GM18505 (cell line): ENCODE data around the gene CCDC169.

Source experiments
- ATAC-seq: cut with Tn5 transposase; IDR thresholded peaks from one replicate; pipeline ENCODE4 v1.9.1; 2021; ENCODE audit not compliant: unreplicated experiment
- POLR2A ChIP-seq: IDR thresholded peaks from 4 replicates; pipeline ENCODE4 v1.6.1; 2011; ENCODE audit warnings: borderline replicate concordance; ENCODE audit not compliant: insufficient read depth, insufficient read length; ENCODE audit errors: extremely low read depth

CCDC169 gene

DNA sequence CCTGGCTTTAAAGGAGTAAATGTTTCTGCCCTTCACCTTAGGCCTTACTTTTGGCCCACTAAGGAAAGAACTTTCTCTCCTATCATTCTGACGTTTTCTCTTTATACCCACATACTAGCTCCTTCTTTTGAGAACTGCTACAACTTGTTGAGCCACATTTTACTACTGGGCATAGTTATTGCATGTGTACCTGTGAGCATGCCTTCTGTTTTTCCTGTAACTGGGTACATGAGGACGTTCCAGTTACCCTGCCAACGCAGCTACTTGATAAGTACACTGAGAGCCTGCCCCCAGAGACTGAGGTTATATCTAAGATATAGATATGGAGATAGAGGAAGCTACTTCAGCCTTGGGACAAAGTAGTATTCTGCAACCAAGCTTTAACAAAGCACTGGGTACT, 3.5 kb downstream of the CCDC169 start:
- TF ChIP-seq POLR2A = no peak
- ATAC-seq = no peak

DNA sequence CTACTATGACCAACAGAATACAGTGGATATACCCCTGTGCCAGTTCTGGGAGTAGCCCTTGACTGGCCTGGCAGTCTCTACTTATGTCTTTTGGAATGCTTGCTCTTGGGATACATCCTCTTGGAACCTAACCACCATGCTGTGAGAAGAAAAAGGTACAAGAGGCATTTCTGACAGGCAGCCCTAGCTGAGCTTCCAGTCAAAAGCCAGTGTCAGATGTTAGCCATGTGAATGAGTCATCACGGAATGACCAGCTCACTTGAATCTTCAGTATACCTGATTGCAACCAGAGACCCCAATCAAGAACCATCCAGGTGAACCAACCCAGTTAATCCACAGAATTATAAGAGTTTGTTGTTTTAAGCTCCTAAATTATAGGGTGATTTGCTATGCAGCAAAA, 4.1 kb downstream of the CCDC169 start:
- no peak for ATAC-seq
- TF ChIP-seq POLR2A = no peak

DNA sequence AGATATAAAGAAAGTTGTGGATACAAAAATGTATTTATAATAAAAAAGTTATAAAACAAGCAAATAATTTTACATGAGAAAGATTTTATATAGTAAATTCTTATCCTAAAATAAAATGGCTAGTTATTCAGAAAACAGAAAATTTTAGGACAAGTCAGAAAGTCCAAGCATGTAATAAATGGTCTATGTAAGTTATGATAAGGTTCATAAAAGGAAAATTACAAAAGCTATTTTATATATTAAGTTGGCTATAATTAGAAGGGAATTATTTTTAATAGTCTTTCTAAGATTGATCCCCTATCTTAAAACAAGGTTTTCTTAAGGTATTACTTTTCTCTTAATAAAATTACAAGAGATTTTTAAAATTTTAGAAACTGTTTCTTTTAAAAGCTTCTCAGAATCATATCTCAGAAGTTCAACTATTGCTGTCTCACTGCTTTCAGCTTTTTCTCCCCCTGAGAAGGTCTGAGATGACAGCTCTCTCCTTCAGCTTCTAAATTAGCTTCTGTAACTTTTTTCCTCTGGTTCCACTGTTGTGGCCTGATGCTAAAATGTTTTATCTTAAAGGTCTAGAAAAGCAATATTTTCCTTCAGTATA, 8.7 kb downstream of the CCDC169 start:
- no peak for TF ChIP-seq POLR2A
- no peak for ATAC-seq

DNA sequence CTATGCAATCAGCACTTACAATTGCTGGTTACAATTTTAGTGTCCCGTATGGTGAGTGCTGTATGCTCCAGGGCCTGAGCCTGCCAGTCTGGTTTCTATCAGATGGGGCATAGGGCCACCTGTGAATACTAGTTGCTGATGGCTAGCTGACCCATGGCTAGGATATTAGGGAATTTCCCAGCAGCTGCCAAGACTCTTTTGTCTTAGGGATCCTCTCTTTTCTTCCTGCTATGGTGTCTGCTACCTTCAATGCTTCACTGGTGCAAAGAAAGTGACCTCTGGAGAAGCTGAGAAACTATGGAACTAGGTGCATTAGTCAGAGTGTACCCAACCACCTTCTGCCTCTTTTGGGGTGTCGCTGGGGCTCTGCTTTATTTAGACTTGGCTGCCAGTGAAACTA, 11.6 kb downstream of the CCDC169 start:
- ATAC-seq = no peak
- TF ChIP-seq POLR2A = no peak

DNA sequence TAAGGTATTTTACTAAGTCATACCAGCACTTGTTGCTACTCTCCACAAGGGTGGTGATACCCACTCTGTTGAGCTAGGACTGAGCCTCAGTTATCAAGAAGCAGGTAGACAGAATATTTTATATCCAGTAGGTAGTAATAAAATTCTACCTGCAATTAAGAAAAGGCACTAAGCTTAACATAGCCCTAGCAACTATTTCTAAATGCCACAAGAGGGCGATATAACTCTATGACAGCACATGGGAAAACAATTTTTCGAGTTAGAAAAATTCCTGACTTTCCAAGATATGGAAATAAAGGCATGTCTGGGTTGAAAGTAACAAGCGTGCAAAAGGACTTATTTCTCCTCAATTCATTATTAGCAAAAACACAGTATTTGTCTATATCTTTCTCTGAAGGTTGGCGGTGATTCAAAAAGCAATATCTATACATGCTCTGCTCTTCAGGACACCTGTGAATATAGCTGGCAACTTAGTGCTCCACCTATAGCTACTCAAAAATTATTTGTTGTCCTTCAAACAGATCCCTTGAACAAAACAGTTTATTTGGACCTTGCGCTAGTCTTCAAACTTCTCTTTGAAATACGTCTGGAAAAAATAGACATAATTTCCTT, 14.7 kb downstream of the CCDC169 start:
- no peak for TF ChIP-seq POLR2A
- ATAC-seq = no peak

DNA sequence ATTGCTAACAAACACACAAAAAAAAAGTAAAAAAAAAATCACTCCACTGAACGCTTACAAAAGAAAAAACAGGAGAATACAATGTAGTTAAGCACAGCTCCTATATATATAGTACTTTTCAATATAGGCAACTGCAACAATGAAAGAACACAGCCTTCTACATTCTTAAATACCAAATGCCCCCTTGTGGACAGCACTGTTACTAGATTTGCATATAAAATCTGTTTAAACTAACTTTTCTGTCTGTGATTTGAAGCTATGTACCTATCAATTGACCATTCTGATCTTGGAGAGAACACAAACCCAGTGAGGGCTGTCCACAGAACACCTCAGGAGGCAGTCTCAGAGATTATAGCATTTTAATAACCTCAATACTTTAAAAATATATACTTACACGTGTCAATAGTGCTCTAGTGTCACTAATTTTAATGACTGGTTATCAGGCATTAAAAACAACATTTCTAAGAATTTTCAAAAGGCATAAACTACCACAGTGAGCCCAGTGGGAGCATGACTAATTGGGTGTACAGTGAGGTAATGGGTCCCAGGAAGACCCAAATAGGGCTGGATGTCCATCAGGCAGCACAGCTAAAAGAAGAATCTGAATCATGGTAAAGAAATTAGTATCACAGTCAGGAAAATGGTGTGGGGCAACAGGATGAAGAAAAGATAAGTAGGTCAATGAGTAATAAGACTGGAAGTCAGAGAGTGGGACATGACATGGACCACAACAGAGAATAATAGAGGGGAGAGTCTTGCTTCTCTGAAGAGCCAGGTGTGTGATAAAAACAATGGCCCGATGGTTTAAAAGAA, 22.2 kb downstream of the CCDC169 start:
- no peak for TF ChIP-seq POLR2A
- no peak for ATAC-seq

DNA sequence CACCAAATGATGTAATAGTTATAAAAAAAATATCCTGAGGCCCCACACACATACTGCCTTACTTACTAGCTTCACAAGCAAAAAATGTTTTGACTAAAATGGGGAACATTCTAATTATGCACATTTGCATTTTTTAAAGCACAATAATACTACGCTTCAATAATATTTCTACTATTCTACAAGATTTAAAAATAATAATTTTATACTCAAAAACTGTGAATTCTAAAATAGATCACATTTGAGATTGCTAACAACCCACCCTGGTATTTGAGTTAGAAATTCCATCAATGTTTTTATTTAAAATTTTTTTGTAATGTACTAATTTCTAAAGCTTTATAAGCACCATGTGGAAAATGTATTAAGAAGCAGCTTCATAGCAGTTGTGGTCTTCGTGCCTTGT, 24.2 kb downstream of the CCDC169 start:
- TF ChIP-seq POLR2A = no peak
- no peak for ATAC-seq

DNA sequence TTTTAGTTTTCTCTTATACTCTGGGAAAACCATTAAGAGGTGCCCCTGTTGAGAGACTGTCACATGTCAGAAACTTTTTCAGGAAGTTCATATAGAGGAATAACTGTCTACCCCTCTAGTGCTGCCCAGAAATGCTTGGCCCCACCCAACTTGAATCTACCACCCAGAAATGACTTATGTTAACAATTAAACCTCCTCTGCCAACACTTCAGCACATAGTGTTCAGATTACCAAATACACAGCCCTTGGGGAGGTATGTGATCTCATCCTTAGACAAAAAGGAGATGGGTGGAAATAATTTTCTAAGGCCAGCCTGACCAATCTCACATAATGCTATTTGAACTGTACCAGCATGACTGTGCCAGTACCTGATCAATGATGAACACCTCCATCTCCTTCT, 35.6 kb downstream of the CCDC169 start:
- TF ChIP-seq POLR2A = no peak
- ATAC-seq = no peak

DNA sequence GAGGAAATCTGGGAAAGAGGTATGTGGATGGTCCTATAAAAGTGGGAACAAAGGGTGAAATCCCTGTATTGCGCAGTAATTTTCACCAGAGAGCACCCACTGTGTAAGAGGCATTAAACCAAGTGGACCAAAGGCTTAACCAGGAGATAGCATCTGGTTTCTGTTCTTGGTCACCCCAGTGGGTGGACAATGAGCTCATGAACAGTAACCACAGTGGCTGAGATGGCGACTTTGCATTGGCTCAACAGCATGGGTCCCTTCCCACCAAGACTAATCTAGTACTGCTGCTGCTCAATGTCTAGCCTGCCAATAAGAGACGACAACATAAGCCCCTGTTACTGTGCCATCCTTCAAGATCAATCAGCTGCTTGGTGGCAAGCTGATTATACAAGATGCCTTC, 36.6 kb downstream of the CCDC169 start:
- ATAC-seq = no peak
- no peak for TF ChIP-seq POLR2A

DNA sequence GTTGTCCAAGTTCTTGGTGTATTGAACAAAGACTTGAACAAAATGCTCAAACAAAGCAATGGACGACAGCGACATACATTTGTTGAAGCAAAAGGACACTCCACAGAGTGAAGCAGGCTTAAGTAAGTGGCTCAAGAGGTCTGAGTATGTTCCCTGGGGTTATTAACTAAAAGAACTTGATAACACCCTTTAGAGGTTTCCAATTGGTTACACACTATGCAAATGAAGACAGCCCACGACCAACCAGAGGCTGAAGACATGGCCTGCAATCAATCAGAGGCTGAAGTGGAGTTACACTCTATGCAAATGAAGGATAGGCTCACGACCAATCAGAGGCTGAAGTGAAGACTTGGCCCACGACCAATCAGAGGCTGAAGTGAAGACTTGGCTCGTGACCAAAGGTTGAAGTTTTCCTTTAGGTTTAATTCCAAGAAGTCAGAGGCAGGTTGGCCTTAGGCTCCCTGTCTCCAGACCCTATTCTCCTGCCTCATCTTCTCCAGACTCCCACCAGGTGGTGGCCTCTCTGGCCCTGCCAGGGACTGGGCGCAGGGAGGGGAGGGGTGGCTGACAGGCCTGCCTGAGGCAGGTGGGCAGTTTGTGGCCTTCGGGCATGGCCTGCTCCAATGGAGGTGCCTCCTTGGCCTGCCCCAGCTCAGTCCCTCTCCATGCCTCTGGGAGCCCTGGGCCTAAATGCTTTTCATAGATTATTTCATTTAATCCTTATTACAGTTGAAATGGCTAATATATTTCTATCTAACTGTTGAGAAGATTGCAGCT, 38.1 kb downstream of the CCDC169 start:
- ATAC-seq = no peak
- TF ChIP-seq POLR2A = no peak

DNA sequence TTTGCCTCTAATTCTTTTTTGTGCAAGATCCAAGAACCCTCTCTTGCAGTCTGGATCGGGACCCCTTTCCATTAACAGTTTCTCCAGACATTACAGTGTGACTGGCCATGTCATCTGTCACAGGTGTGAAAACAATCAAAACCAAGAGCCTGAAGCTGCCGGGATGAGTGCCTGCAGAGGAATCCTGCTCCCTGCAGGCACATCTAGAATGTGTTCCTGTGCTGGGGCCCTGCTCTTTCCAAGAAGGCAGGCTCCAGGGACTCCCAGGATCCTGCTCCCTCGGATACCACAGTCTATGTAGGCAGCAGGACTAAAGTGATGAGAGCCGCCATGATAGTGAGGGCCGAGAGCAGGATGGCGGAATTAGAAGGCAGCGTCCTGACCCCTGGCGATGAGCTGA, 38.8 kb downstream of the CCDC169 start:
- TF ChIP-seq POLR2A = no peak
- ATAC-seq = no peak

DNA sequence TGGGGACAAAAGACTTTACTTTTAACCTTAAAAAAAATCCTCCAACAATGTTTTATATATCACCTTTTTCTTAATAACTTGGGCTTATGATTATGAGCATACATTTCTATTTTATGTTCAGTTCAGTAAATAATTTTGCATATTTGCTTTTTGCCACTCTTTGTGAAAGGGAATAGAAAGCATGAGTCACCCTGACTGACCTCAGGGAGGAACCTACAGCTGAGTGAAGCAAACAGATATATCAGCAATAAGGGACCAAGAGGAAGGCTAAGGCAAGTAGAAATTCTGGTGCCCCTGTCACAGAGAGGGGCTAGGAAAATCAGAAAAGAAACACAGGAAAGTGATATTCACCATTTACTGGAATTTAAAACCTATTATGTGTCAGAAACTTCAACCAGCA, 46.1 kb downstream of the CCDC169 start:
- no peak for TF ChIP-seq POLR2A
- no peak for ATAC-seq

DNA sequence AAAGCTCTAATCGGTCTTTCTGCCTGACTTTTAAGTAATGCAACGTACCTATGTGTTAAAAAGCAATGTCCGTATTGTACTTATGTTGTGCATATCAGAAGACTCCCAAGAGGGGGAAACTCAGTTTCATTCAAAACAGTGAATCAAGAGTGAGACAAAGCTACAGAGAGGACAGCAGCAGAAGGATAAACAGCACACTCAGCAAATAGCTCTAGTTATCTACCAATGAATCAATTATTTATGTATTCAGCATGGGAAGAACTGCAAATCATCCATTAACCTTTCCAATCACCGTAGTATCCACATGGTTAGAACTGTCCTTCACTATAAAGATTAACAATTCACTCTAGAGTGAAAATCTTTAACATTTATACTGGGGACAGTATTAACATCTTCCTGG, 46.6 kb downstream of the CCDC169 start:
- ATAC-seq = no peak
- TF ChIP-seq POLR2A = no peak
